ENCODE measurements around the gene MAD1L1. TPM values are rescaled to one million over a fixed set of nuclear protein-coding genes. Genes with fewer than 3 reads are reported as not detected.

MAD1L1 gene
- total and polyA plus RNA-seq, 2 of the 8 experiments (the other 6 are each of a cell fraction or from before 2014, with no cell fraction given) = 40.4 to 44.6 TPM

DNA sequence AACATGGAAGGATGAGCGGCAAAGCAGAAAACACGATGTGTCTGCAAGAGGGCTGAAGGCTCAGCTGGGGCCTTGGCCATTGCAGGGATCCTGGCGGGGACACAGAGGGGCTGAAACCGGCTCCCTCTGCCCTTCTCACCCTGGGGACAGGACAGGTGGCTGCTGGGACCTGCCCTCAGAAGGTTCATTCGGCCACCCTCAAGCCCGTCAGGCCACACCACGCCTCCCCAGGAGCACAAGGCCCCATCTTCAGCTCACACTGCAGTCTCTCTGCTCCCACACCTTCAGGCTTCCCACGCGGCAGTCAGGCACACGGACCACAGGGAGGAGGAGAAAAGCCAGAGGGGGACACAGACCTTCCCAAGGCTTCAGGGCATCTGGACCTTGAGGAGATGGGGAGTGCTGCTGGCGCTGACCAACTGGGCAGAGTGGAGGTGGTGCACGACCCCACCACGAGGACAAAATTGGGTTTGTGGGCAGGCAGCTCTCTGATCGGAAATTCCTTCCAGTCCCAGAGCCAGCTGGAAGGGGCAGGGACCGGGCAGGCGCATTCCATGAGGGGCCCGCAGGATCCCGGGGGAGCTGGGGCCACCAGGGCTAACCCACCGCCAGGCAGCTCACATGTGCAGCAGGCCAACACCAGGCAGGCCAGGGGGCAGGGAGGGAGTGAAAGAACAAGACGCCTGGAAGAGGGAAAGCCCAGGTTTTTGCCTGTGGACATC, 104.0 kb downstream of the MAD1L1 start:
- no peaks in the 10 kb centered on the region for H3K4me1 ChIP-seq (replicated peaks in 1 of 4; ENCODE audit: control insufficient read depth in 3 of 4, insufficient read depth in 4 of 4, low read length in 3 of 4)
- H4K5ac ChIP-seq (ENCODE audit: insufficient read length, low read depth, low read length) = no peak overlapping the region
- no peak overlapping the region for H3K4me2 ChIP-seq (ENCODE audit: insufficient read depth in 1 of 2, low read depth in 2 of 2, low read length in 2 of 2)
- H3K14ac ChIP-seq (ENCODE audit: insufficient read length) = no peak overlapping the region
- H3K56ac ChIP-seq (replicated peaks; ENCODE audit: insufficient read length, low read depth, low read length) = no peak overlapping the region
- peak overlapping the region; percentile 35; the same call in 1 of the 2 replicates for H2BK5ac ChIP-seq (ENCODE audit: low read depth, low read length)
- WGBS, 2 experiments (ENCODE audit: extremely low coverage in 1 of 2, insufficient coverage in 1 of 2, insufficient read length in 1 of 2, insufficient replicate concordance in 2 of 2, low coverage in 1 of 2, low lambda C conversion rate in 2 of 2, missing lambda C conversion rate in 1 of 2) = 92% methylated on average over 20 of the region's 20 CpGs; no CpG with 5 or more reads in 1 of the 2 experiments
- H3K79me1 ChIP-seq (ENCODE audit: low read depth, low read length) = no peaks in the 10 kb centered on the region; the same call in 1 of the 2 replicates
- H3K4me3 ChIP-seq (ENCODE audit: extremely low read depth in 1 of 4, insufficient read depth in 2 of 4, low read depth in 3 of 4, low read length in 4 of 4) = no peak overlapping the region
- FAIRE-seq (no peak), DNase-seq (ENCODE audit: low read depth in 1 of 2, low spot score in 2 of 2) (no peak)
- peaks cover 0 to 2% (median 0%) of the 10 kb centered on the region in 4 experiments; a peak in 3 of 8 replicates for H3K36me3 ChIP-seq (ENCODE audit: control insufficient read depth in 2 of 4, insufficient read depth in 4 of 4, low read length in 3 of 4)
- no peak overlapping the region; the same call in 1 of the 2 replicates for H3K27ac ChIP-seq (ENCODE audit: low read depth, low read length)
- H2BK15ac ChIP-seq (ENCODE audit: low read length) = no peak overlapping the region
- no peak overlapping the region for H3K9ac ChIP-seq (replicated peaks in 1 of 4; ENCODE audit: extremely low read depth in 1 of 4, low read depth in 3 of 4, low read length in 3 of 4)
- H3K23me2 ChIP-seq (ENCODE audit: low read depth, low read length) = no peaks in the 10 kb centered on the region
- H3K23ac ChIP-seq (ENCODE audit: insufficient read length) = no peak overlapping the region
- no peaks in the 10 kb centered on the region for H3K27me3 ChIP-seq (replicated peaks in 1 of 4; ENCODE audit: control insufficient read depth in 3 of 4, extremely low read depth in 1 of 4, insufficient read depth in 3 of 4, low read length in 3 of 4)
- no peak overlapping the region for H4K91ac ChIP-seq (replicated peaks; ENCODE audit: insufficient read length, low read length)
- H3K79me2 ChIP-seq (ENCODE audit: control insufficient read depth in 1 of 2, insufficient read depth in 2 of 2, low read length in 2 of 2) = no peaks in the 10 kb centered on the region
- H2AK5ac ChIP-seq (ENCODE audit: low read depth, low read length) = no peak overlapping the region
- H4K20me1 ChIP-seq (replicated peaks in 1 of 2; ENCODE audit: control insufficient read depth in 1 of 2, insufficient read depth in 2 of 2, low read length in 2 of 2) = peaks cover 0 to 2% of the 10 kb centered on the region in 2 experiments
- H3K9me3 ChIP-seq (ENCODE audit: insufficient read depth in 2 of 2, low read depth in 1 of 2, low read length in 1 of 2) = no peaks in the 10 kb centered on the region
- CTCF ChIA-PET (ENCODE audit: partially characterized antibody) = interaction anchor here (0.7 to 4.9 kb wide), 7 partner anchors 9 to 80 kb away, joined by 3 to 28 read pairs (median 4); no protein-coding TSS in a partner anchor
- POLR2A ChIA-PET (ENCODE audit: partially characterized antibody) = no interaction called here
- no peak overlapping the region for H3K18ac ChIP-seq (ENCODE audit: extremely low read depth, low read length)
- H4K8ac ChIP-seq (ENCODE audit: extremely low read depth, insufficient read depth, low read length) = 0 out of 2 replicates have a peak overlapping the region, but pooled peaks have one; percentile 14
- no peak overlapping the region for H2BK12ac ChIP-seq (ENCODE audit: low read depth, low read length)
- H3K4ac ChIP-seq (replicated peaks; ENCODE audit: insufficient read length, low read depth, low read length) = no peak overlapping the region
- H2AFZ ChIP-seq (ENCODE audit: low read length) = no peak overlapping the region
- no peak overlapping the region for H2BK20ac ChIP-seq (ENCODE audit: low read length)
- no peak overlapping the region for H2BK120ac ChIP-seq (replicated peaks; ENCODE audit: low read depth, low read length)
- no peak for TF ChIP-seq CTBP2 (IDR thresholded peaks at IDR 0.05; ENCODE audit: borderline replicate concordance, insufficient read depth, insufficient read length, low read length)
- TF ChIP-seq SP4 (IDR thresholded peaks at IDR 0.05; ENCODE audit: low read length) = no peak
- TF ChIP-seq, protein P1, sequence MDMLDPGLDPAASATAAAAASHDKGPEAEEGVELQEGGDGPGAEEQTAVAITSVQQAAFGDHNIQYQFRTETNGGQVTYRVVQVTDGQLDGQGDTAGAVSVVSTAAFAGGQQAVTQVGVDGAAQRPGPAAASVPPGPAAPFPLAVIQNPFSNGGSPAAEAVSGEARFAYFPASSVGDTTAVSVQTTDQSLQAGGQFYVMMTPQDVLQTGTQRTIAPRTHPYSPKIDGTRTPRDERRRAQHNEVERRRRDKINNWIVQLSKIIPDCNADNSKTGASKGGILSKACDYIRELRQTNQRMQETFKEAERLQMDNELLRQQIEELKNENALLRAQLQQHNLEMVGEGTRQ (IDR thresholded peaks at IDR 0.05; ENCODE audit: low read length) = no peak
- TF ChIP-seq EGR1 (IDR thresholded peaks at IDR 0.05; ENCODE audit: borderline replicate concordance, low read depth, low read length) = no peak
- TF ChIP-seq POLR2A (IDR thresholded peaks at IDR 0.05; ENCODE audit: control extremely low read depth in 1 of 2, low read depth in 2 of 2, low read length in 2 of 2) = no peak
